HG03039 (cell line): ENCODE results near the gene SPAG4.

Source experiments
- ATAC-seq: cut with Tn5 transposase; IDR thresholded peaks from one replicate; pipeline ENCODE4 v1.9.1; 2021; ENCODE audit warnings: mild to moderate bottlenecking, moderate library complexity; ENCODE audit not compliant: unreplicated experiment

Gene SPAG4

GRCh38 chr20:35619196-35620095 lies 3.8 kb downstream of the SPAG4 start:
- peak; percentile 29 for ATAC-seq

GRCh38 chr20:35620818-35621559 lies 5.4 kb downstream of the SPAG4 start:
- ATAC-seq, result no peak

- ATAC-seq, result no peak
Measured at GRCh38 chr20:35621560-35621946, 5.9 kb downstream of the SPAG4 start.

- no peak for ATAC-seq
Measured at GRCh38 chr20:35625584-35626385, 10.2 kb downstream of the SPAG4 start.

- ATAC-seq, result no peak
Measured at GRCh38 chr20:35626386-35627001, 10.9 kb downstream of the SPAG4 start.

- ATAC-seq, result no peak
Measured at GRCh38 chr20:35627121-35627520, 11.5 kb downstream of the SPAG4 start.

GRCh38 chr20:35629427-35630145 lies 14.0 kb downstream of the SPAG4 start:
- ATAC-seq, result no peak

- no peak for ATAC-seq
Measured at GRCh38 chr20:35630636-35631035, 15.0 kb downstream of the SPAG4 start.

GRCh38 chr20:35632539-35633115 lies 17.0 kb downstream of the SPAG4 start:
- ATAC-seq, result no peak

- no peak for ATAC-seq
Measured at GRCh38 chr20:35635652-35636051, 20.0 kb downstream of the SPAG4 start.

- no peak for ATAC-seq
Measured at GRCh38 chr20:35636095-35636494, 20.5 kb downstream of the SPAG4 start.

GRCh38 chr20:35637276-35637675 lies 21.6 kb downstream of the SPAG4 start:
- ATAC-seq, result no peak

- no peak for ATAC-seq
Measured at GRCh38 chr20:35638751-35639150, 23.1 kb downstream of the SPAG4 start.

GRCh38 chr20:35640724-35641123 lies 25.1 kb downstream of the SPAG4 start:
- ATAC-seq, result no peak

GRCh38 chr20:35641743-35642142 lies 26.1 kb downstream of the SPAG4 start:
- ATAC-seq, result no peak

- ATAC-seq, result no peak
Measured at GRCh38 chr20:35643045-35643444, 27.4 kb downstream of the SPAG4 start.

- ATAC-seq, result no peak
Measured at GRCh38 chr20:35644806-35645205, 29.2 kb downstream of the SPAG4 start.

GRCh38 chr20:35648836-35649235 lies 33.2 kb downstream of the SPAG4 start:
- no peak for ATAC-seq

GRCh38 chr20:35650632-35651031 lies 35.0 kb downstream of the SPAG4 start:
- no peak for ATAC-seq

- ATAC-seq, result no peak
Measured at GRCh38 chr20:35651958-35652357, 36.3 kb downstream of the SPAG4 start.
